AG09319 (cell line): ENCODE results near the gene ADIPOR2.

Source experiments
- DNase-seq: peaks from one replicate; pipeline ENCODE4 v3.0.0-alpha.2; 2010; ENCODE audit warnings: low read depth; ENCODE audit errors: extremely low read depth
- CTCF ChIP-seq: IDR thresholded peaks from 2 replicates; pipeline ENCODE4 v1.5.1; 2011; ENCODE audit warnings: low read depth, mild to moderate bottlenecking, inconsistent platforms, low read length, moderate library complexity

The ADIPOR2 gene

GRCh38 chr12:1690578-1691122 is at the start of gene ADIPOR2:
Gene ADIPOR2 (plus strand): TSS chr12:1691070. CDS start chr12:1754344, 63,274 bp downstream.
- peak; percentile 90 for DNase-seq
- TF ChIP-seq CTCF: no peak

- DNase-seq: no peak
- TF ChIP-seq CTCF: no peak
These were observed 48.4 kb upstream of the ADIPOR2 start for GRCh38 chr12:1642513-1642912.

- no peak for TF ChIP-seq CTCF
- DNase-seq: no peak
These were observed 47.8 kb upstream of the ADIPOR2 start for GRCh38 chr12:1643043-1643442.

GRCh38 chr12:1643905-1644533 is 46.9 kb upstream of the ADIPOR2 start:
- TF ChIP-seq CTCF: no peak
- no peak for DNase-seq

- peak; percentile 51 for DNase-seq
- TF ChIP-seq CTCF: no peak; the same call in 1 of the 2 replicates
These were observed 46.1 kb upstream of the ADIPOR2 start for GRCh38 chr12:1644534-1645438.

GRCh38 chr12:1645819-1646218 is 45.1 kb upstream of the ADIPOR2 start:
- DNase-seq: no peak
- TF ChIP-seq CTCF: no peak

- TF ChIP-seq CTCF: no peak
- DNase-seq: no peak
These were observed 44.1 kb upstream of the ADIPOR2 start for GRCh38 chr12:1646569-1647284.
